Body of pancreas (tissue), 4 donors: ENCODE measurements around the gene PNP.

Source experiments
- POLR2A ChIP-seq, 3 donors: fragments of 450-650 bp; IDR thresholded peaks; one replicate each; pipeline ENCODE4 v1.6.1; 2016; ENCODE audit warnings: antibody characterized with exemption in 3 of 3, mild to moderate bottlenecking in 2 of 3
- TF ChIP-seq, protein P1 (sequence below), 7 experiments: fragments of 450-650 bp in 4 of 7; fragments of 200-600 bp in 3 of 7; sonication (generic) in 3 of 7; IDR thresholded peaks; one replicate each; pipeline ENCODE4 v1.5.1; 2016 to 2019; ENCODE audit warnings: antibody characterized with exemption in 7 of 7

- TF ChIP-seq, protein P1, sequence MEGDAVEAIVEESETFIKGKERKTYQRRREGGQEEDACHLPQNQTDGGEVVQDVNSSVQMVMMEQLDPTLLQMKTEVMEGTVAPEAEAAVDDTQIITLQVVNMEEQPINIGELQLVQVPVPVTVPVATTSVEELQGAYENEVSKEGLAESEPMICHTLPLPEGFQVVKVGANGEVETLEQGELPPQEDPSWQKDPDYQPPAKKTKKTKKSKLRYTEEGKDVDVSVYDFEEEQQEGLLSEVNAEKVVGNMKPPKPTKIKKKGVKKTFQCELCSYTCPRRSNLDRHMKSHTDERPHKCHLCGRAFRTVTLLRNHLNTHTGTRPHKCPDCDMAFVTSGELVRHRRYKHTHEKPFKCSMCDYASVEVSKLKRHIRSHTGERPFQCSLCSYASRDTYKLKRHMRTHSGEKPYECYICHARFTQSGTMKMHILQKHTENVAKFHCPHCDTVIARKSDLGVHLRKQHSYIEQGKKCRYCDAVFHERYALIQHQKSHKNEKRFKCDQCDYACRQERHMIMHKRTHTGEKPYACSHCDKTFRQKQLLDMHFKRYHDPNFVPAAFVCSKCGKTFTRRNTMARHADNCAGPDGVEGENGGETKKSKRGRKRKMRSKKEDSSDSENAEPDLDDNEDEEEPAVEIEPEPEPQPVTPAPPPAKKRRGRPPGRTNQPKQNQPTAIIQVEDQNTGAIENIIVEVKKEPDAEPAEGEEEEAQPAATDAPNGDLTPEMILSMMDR (IDR thresholded peaks at IDR 0.05): no peak
- TF ChIP-seq POLR2A (IDR thresholded peaks at IDR 0.05): no peak
Measured at GRCh38 chr14:20438664-20439063, 30.5 kb upstream of the PNP start.
